Endothelial cell of umbilical vein (primary cell): ENCODE results near the gene ERBB4.

Experiments
- CTCF ChIP-seq, 2 donors: IDR thresholded peaks; 1 replicate in 1 of 2; 2 replicates in 1 of 2; pipeline ENCODE4 v1.5.1; 2011; ENCODE audit warnings: low read length in 2 of 2, mild to moderate bottlenecking in 2 of 2, moderate library complexity in 2 of 2, control low read depth in 1 of 2, inconsistent platforms in 1 of 2, low read depth in 1 of 2; ENCODE audit not compliant: insufficient read depth in 1 of 2; ENCODE audit errors: extremely low read depth in 1 of 2
- EZH2 ChIP-seq: IDR thresholded peaks from 2 replicates; pipeline ENCODE4 v1.6.1; 2012; ENCODE audit warnings: borderline replicate concordance, low read depth, mild to moderate bottlenecking, moderate library complexity, low read length, inconsistent platforms; ENCODE audit not compliant: severe bottlenecking
- TF ChIP-seq, protein P1 (sequence below): IDR thresholded peaks from 2 replicates; pipeline ENCODE4 v1.6.1; 2011; ENCODE audit not compliant: insufficient read depth, insufficient read length

GRCh38 chr2:212007972-212008371 is 530.6 kb downstream of the ERBB4 start:
- TF ChIP-seq CTCF (IDR thresholded peaks at IDR 0.05; ENCODE audit: extremely low read depth in 1 of 2, insufficient read depth in 1 of 2, low read depth in 1 of 2, low read length in 2 of 2) = no peak
- no peak for TF ChIP-seq EZH2
- TF ChIP-seq, protein P1, sequence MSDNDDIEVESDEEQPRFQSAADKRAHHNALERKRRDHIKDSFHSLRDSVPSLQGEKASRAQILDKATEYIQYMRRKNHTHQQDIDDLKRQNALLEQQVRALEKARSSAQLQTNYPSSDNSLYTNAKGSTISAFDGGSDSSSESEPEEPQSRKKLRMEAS = no peak
